ENCODE results near the gene GSG1L. TPM values are rescaled to one million over a fixed set of nuclear protein-coding genes. Genes with fewer than 3 reads are reported as not detected.

The GSG1L gene
- polyA plus RNA-seq, 10 donors = 1.6 to 3.7 (median 2.5) TPM

DNA sequence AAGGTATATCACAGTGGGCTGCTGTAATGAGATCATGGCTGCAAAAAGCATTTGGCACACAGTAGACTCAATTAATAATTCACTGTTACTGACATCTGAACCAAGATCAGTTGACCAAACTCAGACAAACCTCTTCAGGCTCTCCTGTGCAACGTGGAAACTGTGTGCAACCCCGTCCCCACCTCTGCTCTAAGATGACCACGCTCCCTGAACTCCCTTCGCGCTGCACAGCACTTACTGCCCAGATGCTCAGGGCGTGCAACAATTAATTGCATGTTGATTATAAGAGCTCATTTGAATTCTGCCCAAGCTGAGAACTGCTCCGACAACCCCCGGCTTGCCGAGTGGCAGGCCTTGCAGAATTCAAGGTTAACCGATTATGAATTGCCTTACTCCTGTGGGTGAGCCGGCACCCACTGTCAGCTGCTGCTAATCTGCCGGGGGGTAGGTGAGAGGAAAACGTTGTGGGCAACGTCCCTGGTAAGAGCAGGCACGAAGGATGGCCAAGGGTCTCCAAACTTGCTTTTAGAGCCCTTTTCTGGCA lies 1.3 kb upstream of the GSG1L start:
- DNase-seq = no peak

DNA sequence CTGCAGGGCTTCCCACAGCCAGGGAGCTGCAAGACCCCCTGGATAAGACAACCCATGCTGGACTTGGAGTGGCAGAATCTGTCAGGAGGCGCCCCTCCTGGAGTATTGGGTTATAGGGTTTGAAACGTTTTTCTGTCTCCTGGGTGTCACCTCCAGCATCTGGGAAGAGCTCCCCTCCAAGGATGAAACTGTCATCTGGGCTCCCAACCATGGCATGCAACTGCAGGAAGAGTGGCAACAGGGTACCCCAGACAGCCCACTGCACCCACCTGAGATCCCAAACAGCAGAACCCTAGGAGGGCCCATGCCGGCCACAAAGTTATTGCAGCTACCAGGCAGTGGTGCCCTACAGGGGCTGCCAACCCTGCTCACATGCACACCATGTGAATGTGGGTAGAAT lies 636 bp upstream of the GSG1L start:
- no peak for DNase-seq

DNA sequence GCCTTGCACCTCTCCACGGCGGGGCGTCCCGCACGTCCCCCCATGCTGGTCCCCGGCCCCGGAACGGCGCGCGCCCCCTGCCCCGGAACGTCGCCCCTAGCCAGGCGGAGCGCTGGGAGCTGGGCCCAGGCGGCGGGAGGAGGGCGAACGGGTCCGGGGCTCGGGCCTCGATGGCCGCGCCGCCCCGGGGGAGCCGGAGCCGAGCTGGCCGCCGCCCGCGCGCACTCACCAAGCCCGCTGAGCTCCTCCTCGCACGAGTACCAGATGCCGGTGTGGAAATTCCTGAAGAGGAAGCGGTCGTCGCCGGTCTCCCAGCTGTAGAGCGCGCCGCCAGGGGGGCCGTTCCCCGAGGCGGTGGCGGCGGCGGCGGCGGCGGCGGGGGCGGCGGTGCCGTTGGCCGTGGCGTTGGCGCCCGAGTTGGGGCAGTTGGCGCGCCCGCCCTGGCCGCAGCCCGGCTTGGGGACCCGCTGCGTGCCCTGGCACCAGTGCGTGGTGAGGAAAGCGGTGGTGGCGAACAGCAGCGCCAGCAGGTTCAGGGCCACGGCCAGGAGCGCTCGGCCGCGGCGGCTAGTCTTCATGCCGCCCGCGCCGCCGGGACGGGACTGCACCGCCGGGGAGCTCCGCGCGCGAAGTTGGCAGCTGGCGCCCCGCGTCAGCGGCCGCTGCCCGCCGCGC lies 530 bp downstream of the GSG1L start:
- DNase-seq = peak in 1 of 3 donors; percentile 55

DNA sequence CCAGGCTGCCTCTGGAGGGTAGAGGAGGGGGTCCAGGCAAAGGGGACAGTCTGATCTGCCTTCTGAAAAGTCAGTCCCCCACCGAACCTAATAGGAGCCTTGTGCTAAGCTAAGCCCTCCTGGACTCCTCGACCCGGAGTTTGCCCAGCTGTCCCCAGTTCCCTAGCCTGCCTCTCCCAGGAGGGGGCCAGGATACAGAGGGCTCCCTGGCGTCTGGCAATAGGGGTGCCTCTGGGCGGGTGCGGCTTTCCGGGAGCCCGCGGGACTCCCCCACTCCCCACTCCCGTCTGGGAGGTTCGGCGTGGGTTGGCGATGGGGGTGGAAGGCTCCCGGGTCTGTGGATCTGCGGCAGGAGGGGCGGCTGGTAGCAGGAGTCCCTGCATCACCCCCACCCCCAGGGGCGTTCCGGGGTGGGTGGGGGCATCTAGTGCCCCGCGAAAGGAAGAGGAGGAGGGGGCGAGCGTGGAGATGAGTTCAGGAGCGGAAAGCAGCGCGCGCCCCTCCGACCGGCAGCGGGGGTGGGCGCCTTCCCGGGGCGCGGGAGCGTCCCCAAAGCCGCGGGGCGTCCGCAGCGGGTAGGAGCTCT lies 1.2 kb downstream of the GSG1L start:
- DNase-seq = no peak

DNA sequence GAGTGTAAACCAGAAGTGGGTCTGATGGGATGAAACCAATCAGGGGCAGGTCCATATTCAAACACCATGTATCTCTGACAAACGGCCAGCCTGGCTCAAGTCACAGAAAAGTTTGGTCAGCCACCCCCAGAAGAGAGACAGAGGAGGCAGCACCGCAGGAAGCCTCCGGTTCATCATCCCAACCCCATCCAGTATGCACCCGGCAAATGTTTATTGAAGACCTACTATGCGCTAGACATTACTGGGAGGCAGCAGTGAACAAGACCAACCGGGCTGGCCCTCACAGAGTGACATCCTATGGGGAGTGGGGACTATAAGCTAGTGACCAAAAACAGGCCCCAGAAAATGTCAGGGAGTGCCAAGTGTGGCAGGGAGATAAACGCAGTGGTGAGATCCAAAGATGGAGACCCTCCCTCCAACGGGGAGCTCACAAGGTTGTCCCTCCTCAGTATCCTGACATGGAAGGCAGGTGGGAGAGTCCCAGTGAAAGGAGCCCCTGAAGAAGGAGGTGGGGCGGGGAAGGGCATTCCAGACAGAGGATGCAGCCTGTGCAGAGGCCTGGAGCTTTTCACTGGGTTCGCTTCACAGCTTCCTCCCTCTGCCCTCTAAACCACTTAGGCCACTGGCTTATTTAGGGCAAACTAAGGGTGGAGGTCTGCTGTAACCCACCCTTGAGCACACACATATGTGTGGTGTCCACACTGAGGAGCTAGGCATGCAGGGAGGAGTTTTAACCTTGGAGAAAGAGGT lies 2.0 kb downstream of the GSG1L start:
- no peak for DNase-seq

DNA sequence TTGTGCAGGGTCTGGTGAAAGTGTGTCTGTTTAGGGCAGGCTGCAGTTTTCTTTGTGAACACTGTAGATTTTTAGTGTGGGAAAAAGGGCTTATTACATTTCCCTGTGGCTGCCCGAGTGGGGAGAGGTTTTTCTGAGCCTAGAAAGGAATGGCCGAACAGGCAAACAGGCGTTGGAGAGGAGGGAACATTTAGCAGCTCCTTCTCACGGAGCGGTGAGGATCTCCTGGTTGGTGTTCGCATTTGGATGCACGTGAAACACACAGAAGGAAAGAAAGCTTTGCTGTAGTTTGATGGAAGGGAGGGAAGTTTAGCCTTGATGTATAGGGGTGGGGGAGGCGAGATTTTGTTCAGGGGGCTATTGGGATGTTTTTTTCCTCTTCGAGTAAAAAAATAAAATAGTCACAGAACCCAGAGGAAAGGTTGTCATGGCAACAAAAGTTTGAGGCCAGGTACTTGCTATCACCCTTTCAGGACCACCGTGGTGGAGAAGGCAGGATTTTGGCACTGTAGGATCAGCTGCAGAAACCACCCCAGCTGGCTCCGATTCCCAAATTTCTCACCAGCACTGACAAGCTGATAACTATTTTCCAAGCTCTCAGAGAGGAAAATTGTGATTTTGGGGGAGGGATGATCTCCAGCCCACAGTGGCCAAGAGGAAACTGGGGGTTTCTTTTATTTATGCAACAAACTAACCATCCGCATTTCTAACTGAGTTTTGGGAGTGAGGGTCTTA lies 3.5 kb downstream of the GSG1L start:
- DNase-seq = no peak

DNA sequence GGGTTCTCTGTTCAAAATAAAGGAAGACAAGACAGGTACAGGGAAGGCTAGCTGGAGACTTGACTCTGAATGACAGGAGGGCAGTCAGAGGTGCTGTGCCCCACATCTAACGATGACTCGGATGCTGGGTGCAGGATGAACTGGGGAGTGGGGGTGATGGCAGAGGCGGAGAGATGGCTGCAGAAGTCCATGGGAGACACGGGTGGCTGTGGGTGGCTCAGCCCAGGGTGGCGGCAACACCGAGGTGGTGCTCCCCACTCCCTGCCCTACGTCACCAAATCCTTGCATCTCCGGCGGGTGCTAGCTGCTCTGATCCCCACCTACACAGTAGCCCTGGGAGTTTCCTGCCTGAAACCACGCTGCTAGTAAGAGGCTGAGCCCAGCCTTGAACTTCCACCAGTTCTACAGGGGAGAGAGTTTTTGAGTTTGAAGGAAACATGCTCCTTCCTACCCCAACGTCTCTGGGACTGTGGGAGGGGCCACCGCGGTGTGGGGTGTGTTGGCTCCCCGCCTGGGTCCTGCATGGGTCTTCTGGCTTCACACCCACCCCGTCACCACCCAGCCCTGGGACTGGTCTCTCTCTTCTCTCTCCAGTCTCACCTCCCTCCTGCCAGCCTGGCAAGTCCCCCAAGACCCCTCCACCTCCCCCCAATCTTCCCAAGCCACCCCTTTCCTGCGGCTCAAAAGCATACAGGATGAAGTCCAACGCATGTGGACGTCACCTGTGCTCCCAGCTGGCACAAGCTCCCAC lies 4.5 kb downstream of the GSG1L start:
- no peak for DNase-seq

DNA sequence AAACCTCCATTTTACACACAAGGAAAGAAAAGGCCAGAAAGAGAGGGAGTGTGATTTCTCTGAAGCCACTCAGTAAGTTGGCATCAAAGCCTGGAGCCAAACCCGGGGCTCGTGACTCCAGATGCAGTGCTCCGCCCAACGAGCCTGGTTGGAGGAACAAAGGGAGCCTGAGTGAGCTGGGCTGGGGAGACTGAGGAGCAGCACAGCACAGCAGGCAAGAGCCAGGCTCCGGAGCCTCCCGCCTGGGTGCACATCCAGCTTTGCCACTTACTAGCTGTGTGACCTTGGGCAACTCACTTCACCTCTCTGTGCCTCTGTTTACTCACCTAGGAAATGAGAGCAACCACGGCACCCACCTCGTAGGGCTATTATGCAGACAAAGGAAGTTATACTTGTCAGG lies 5.6 kb downstream of the GSG1L start:
- DNase-seq = no peak

DNA sequence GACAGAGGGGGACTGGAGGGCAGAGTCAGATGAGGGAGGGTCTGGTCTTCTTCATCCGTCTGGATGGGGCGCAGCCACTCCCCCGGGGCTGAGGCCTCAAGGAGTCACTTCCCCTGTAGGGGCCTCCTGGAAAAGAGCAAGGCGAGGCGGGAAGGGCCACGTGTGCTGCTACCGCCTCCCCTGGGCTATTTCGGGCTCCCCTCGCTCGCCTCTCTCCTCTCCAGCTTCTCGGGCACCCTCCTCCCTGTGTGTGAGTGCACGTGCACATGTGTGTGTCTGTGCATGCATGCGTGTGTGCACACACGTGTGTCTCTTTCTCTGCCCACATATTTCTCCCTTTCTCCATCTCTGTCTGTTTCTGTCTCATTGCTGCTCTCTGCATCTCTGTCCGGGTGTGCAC lies 10.1 kb downstream of the GSG1L start:
- DNase-seq = no peak

DNA sequence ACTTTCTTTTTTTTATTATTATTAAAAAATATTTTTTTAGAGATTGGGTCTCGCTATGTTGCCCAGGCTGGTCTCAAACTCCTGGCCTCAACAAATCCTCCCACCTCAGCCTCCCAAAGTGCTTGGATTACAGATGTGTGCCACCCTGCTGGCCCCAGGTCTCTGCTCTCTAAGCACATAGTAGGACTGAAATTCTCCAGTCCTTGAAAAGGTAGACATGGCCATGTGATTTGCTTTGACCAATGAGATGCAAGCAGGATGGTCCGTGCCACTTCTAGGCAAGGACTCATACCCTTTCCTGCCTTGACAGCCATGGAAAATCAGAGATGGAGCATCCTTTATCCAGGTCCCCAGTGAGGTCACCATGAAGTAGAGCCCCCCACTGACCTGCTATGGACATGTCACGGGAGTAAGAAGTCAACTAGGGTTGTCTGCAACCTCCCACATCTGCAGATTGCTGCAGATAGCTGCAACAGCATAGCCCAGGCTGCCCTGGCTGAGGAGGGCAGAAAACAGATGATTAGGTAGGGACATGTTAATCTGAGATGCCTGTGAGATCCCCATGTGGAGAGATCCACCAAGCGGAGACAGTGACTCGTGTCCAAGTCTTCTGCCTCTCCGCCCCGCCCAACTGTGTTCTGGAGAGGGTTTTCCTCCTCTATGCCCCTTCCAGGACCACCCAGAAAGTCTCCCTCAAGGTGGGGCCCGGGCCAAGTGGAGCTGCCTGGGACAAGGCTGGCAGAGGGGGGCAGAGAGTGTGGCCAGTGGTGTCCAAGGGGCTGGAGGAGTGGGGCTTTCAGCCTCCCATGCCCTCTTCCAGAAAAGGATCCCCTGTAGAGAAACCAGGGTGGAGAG lies 11.0 kb downstream of the GSG1L start:
- no peak for DNase-seq

DNA sequence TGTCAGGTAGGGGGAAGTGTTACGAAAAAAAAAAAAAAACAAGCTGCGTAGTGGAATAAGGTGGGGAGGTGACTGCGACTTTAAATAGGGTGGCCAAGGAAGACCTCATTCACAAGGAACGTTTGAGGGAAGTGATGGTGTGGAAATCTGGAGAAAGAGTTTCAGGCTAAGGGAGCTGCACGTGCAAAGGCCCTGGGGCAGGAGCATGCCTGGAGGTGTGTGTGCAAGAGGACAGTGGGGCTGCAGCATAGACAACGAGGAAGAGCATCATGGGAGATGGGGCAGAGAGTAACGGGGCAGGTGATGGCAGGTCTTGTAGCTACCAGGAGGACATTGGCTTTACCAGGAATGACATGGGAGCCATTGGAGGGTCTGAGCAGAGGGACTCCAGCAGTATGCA lies 12.0 kb downstream of the GSG1L start:
- DNase-seq = no peak

DNA sequence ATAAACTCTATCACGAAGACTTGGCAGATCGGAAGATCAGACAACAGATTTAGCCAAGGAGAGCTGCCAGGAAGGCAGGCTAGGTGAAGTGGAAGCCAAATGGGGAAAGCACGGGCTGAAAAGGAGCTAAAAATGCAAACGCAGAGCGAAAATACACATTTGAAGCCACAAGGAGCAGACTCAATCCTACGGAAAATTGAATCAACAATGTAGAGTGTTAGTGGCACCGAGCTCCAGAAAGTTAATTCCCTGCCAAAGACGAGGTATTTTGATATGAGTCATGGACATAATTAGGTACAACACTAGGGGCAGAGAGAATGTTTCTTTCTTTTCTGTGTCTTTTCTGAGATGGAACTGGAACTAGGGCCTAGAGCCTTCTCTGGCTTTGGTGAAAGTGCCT lies 20.7 kb downstream of the GSG1L start:
- peak in 1 of 3 donors; percentile 25 for DNase-seq

DNA sequence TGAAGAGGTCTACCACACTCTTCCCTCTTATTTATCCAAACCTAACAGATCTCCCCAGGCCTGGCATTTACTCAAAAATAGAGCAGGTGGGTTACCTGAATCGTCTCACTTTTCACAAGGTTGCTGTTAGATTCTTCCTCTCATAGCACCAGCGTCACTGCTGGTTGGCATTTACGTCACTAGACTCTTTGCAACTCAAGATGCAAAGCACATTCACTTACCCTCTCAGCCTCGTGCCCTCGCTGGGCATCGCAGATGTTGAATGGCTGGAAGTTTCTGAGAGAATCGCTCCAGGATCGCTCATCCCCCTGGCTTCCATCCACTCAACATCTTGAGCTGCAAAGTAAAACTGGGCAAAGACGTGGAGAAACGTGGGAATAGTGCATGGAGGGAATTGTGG lies 21.9 kb downstream of the GSG1L start:
- no peak for DNase-seq

DNA sequence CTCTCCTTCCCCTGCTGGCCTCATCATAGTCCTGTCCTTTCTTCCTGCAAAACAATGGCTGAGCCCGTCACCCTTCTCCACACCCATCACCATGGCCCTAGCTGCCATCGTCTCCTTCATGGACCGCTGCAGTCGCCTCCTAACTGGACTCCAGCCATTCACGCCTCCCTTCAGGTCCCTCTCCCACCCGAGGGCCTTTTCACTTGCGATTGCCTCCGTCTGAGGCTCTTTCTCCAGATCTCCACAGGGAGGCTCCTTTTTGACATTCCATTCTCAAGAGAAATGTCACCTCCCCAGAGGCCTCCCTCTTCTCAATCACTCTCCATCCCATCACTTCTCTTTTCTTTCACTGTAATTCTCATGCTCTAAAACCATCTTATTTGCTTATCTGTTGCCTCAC lies 23.5 kb downstream of the GSG1L start:
- DNase-seq = no peak

DNA sequence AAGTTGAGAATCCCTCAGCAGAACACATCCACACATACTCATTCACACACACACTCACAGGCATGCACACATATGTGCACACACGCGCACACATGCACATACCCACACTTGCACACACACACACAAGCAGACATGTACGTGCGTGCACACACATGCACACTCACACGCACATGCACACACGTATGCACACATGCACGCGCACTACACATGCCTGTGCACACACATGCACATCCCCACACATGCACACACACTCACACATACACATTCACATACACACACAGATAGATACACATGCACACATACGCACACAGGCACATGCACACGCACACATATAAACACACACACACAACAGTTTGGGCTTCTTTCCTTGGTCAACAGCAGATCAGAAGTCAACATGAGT lies 24.0 kb downstream of the GSG1L start:
- no peak for DNase-seq

DNA sequence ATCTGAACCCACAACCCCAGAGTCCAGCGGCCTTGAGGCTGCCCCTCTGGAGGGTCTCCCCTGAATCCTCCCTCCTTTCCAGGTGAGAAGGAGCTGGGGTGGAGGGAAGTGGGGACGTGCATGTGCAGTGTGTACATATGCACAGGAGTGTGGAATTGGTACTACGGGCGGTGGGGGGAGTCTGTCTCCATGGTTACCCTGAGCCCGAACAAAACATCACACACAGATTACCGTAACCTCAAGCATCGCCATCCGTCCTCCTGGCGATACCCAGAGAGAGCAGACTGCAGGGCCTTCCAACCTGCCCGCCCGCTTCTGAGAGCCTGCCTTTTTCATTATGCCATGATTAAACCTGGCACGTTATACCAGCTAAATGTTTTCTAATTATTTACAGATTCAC lies 25.1 kb downstream of the GSG1L start:
- DNase-seq = no peak

DNA sequence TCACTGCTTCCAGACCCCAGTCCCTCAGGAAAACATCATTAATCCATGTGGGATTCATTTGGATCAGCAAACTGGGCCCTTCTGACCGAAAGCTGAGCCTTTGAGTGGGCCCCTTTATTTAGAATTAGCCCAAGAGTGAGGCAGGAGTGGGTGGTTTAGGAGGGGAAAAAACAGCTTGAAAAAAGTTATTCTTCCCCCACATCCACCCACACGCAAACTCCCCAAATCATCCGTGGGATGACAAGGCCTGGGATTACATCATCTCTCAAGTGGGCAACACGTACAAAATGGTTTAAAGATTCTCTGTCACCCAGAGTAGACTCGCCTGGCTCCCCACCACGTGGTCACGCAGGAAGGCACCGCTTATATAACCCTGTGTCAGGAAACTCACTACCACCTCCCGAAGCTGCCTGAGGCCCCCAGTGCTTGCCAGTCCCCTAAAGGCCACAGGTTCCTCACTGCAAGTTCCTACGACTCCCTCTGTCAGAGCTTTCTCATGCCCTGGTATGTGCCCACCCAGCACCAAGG lies 27.6 kb downstream of the GSG1L start:
- DNase-seq = no peak

DNA sequence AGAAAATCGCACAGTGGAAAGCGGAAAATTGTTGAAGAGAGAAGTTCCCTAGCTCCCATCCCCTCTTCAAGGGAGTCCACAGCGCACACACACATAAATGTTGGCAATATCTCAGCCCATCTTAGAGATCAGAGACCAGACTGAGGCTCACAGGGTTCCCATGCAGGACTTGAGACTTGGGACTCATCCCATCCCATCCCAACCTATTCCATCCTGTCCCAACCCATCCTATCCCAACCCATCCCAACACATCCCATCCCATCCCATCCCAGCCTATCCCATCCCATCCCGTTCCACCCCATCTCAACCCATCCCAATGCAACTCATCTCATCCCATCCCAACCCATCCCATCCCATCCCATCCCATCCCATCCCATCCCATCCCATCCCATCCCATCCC lies 29.6 kb downstream of the GSG1L start:
- DNase-seq = no peak

DNA sequence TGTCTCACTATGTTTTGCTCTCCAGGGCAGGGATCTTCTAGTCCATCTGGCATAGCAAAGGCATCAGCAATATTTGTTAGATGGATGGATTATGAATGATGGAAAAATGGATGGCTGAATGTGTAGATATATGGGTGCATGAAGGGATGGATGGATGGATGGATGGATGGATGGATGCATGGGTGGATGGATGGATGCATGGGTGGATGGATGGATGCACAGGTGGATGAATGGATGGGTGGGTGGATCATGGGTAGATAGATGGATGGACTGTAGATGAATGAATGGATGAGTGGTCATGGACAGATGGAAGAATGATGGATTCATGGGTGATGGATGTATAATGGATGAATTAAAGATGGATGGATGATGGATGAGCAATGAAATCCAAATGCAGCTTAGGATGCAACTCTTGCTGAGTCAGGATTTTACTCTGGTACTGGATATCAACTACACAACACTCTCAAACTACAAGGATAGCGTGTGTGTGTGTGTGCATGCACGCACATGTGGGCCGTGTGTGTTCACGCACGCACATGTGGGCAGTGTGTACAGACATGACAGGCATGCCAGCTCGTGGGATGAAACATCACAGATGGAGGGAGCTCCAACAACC lies 34.0 kb downstream of the GSG1L start:
- DNase-seq = no peak

DNA sequence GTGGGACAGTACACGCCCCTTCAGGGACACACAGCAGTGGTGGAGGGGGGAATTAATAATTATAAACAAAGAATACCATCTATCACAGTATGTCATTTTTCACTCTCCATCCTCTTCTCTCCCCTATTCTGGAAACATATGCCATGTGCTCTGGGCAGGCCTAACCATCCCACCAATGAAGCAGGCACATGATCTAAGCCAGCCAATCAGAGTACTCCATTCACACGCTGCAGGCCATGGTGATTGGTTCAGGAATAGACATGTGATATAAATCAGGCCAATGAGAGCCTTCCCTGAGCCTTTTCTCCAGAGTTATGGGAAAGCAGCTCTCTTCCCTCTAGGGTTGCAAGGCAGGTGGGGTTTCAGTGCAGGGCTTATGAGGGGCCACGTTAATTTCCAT lies 36.5 kb downstream of the GSG1L start:
- no peak for DNase-seq
